A549 treated with AZD9567 at 1 μM for 4 hours (cell line): ENCODE measurements around the gene SIM2. TPM values are rescaled to one million over a fixed set of nuclear protein-coding genes. Genes with fewer than 3 reads are reported as not detected.

Experiments used
- total RNA-seq: library from RNA; stranded (reverse); fragments of 200-300 nt; extraction: Qiagen RNA extraction; gene quantifications from 5 replicates; pipeline ENCODE4 v1.2.3, GENCODE V29; 2022; ENCODE audit not compliant: insufficient read depth

SIM2 gene
- 6.5 to 8.7 TPM (median 7.7 TPM) in 5 replicates for total RNA-seq

GRCh38 chr21:36698981-36699545 lies at the start of gene SIM2:
Gene SIM2, plus strand, starts transcription at chr21:36699115. Its CDS starts 632 bp downstream, at chr21:36699747.

Other genes with a start within 250 kb of the SIM2 start
- gene CLDN14, start 219.0 kb upstream of the SIM2 start, total RNA-seq, result 0.06 TPM in 1 of 5 replicates, not detected in the others